H1 (cell line): ENCODE results near the gene HDAC11. TPM values are rescaled to one million over a fixed set of nuclear protein-coding genes. Genes with fewer than 3 reads are reported as not detected.

ENCODE experiments used
- CTCF ChIA-PET: fragments of 300-600 bp; sonication (Branson Sonifier 250); formaldehyde crosslinking; loops from one replicate; lab custom pipeline; 2021; ENCODE audit not compliant: partially characterized antibody; lab: Charles Lee
- POLR2A ChIA-PET: fragments of 300-600 bp; sonication (Branson Sonifier 250); formaldehyde crosslinking; loops from one replicate; lab custom pipeline; 2021; ENCODE audit warnings: inconsistent platforms; ENCODE audit not compliant: partially characterized antibody; lab: Charles Lee
- DNase-seq, 2 experiments: peaks; one replicate each; pipeline versions ENCODE4 v3.0.0 to v3.0.0-alpha.2; 2010 to 2022; ENCODE audit warnings: low spot score in 2 of 2, low read depth in 1 of 2, mixed read lengths in 1 of 2
- FAIRE-seq: peaks from 2 replicates; lab custom pipeline; 2011; peaks lifted over from hg19 to GRCh38; lab: Jason Lieb, UNC
- H2AFZ ChIP-seq: 2 replicates; pipeline ENCODE4 v1.8.1; 2012; ENCODE audit warnings: low read length, inconsistent platforms
- H2AK5ac ChIP-seq: 2 replicates; pipeline ENCODE4 v1.6.1; 2013; ENCODE audit warnings: low read depth, low read length
- H2BK120ac ChIP-seq: replicated peaks from 2 replicates; pipeline ENCODE3; 2013; ENCODE audit warnings: low read depth, low read length, inconsistent platforms
- H2BK12ac ChIP-seq: 2 replicates; pipeline ENCODE4 v1.6.1; 2013; ENCODE audit warnings: low read depth, low read length
- H2BK15ac ChIP-seq: 2 replicates; pipeline ENCODE4 v1.6.1; 2013; ENCODE audit warnings: low read length
- H2BK20ac ChIP-seq: 2 replicates; pipeline ENCODE4 v1.6.1; 2013; ENCODE audit warnings: low read length
- H2BK5ac ChIP-seq: 2 replicates; pipeline ENCODE4 v1.6.1; 2013; ENCODE audit warnings: low read depth, low read length
- H3K14ac ChIP-seq: 2 replicates; pipeline ENCODE4 v1.6.1; 2013; ENCODE audit warnings: inconsistent platforms; ENCODE audit not compliant: insufficient read length
- H3K18ac ChIP-seq: 2 replicates; pipeline ENCODE4 v1.6.1; 2013; ENCODE audit warnings: low read length; ENCODE audit errors: extremely low read depth
- H3K23ac ChIP-seq: 2 replicates; pipeline ENCODE4 v1.6.1; 2013; ENCODE audit warnings: inconsistent platforms; ENCODE audit not compliant: insufficient read length
- H3K23me2 ChIP-seq: 2 replicates; pipeline ENCODE4 v1.6.1; 2013; ENCODE audit warnings: low read depth, low read length
- H3K27ac ChIP-seq: 2 replicates; pipeline ENCODE4 v1.6.1; 2011; ENCODE audit warnings: low read depth, low read length, inconsistent platforms
- H3K27me3 ChIP-seq, 4 experiments: replicated peaks in 1 of 4; 1 replicate in 1 of 4; 2 replicates in 3 of 4; pipeline versions ENCODE4 v1.6.1 to v1.8.1; 2011 to 2013; ENCODE audit warnings: low read length in 3 of 4, mild to moderate bottlenecking in 3 of 4, inconsistent platforms in 2 of 4, mixed read lengths in 2 of 4, moderate library complexity in 1 of 4; ENCODE audit not compliant: control insufficient read depth in 3 of 4, insufficient read depth in 3 of 4; ENCODE audit errors: extremely low read depth in 1 of 4
- H3K36me3 ChIP-seq, 4 experiments: 2 replicates each; pipeline versions ENCODE4 v1.6.1 to v1.8.1; 2011 to 2013; ENCODE audit warnings: mild to moderate bottlenecking in 4 of 4, low read length in 3 of 4, moderate library complexity in 2 of 4, control low read depth in 1 of 4, inconsistent platforms in 1 of 4; ENCODE audit not compliant: insufficient read depth in 4 of 4, control insufficient read depth in 2 of 4
- H3K4ac ChIP-seq: replicated peaks from 2 replicates; pipeline ENCODE3; 2013; ENCODE audit warnings: low read length, low read depth, mixed read lengths, inconsistent platforms; ENCODE audit not compliant: insufficient read length
- H3K4me1 ChIP-seq, 4 experiments: replicated peaks in 1 of 4; 1 replicate in 1 of 4; 2 replicates in 3 of 4; pipeline versions ENCODE4 v1.6.1 to v1.8.1; 2011 to 2013; ENCODE audit warnings: low read length in 3 of 4, inconsistent platforms in 2 of 4, mixed read lengths in 1 of 4; ENCODE audit not compliant: insufficient read depth in 4 of 4, control insufficient read depth in 3 of 4
- H3K4me2 ChIP-seq, 2 experiments: 2 replicates each; pipeline versions ENCODE4 v1.6.1 to v1.8.1; 2011 to 2013; ENCODE audit warnings: low read depth in 2 of 2, low read length in 2 of 2, control low read depth in 1 of 2, inconsistent platforms in 1 of 2, mild to moderate bottlenecking in 1 of 2; ENCODE audit not compliant: insufficient read depth in 1 of 2
- H3K4me3 ChIP-seq, 4 experiments: fragments of 200-600, 300-600 bp in 1 of 4; sonication (generic), shearing (Covaris generic), sonication (Bioruptor Twin) in 1 of 4; 2 replicates each; pipeline versions ENCODE4 v1.5.1 to v1.8.1; 2011 to 2016; ENCODE audit warnings: low read length in 4 of 4, low read depth in 3 of 4, control low read depth in 2 of 4, inconsistent platforms in 2 of 4, mild to moderate bottlenecking in 2 of 4, mixed read lengths in 1 of 4, moderate library complexity in 1 of 4; ENCODE audit not compliant: insufficient read depth in 2 of 4; ENCODE audit errors: extremely low read depth in 1 of 4
- H3K56ac ChIP-seq: replicated peaks from 2 replicates; pipeline ENCODE3; 2013; ENCODE audit warnings: low read depth, mild to moderate bottlenecking, mixed read lengths, low read length, inconsistent platforms; ENCODE audit not compliant: insufficient read length
- H3K79me1 ChIP-seq: 2 replicates; pipeline ENCODE4 v1.6.1; 2013; ENCODE audit warnings: low read depth, low read length, control low read depth
- H3K79me2 ChIP-seq, 2 experiments: 2 replicates each; pipeline versions ENCODE4 v1.6.1 to v1.8.1; 2012 to 2013; ENCODE audit warnings: low read length in 2 of 2, mild to moderate bottlenecking in 2 of 2, inconsistent platforms in 1 of 2; ENCODE audit not compliant: insufficient read depth in 2 of 2, control insufficient read depth in 1 of 2
- H3K9ac ChIP-seq, 4 experiments: replicated peaks in 1 of 4; 1 replicate in 1 of 4; 2 replicates in 3 of 4; pipeline versions ENCODE4 v1.6.1 to v1.8.1; 2011 to 2013; ENCODE audit warnings: low read depth in 3 of 4, low read length in 3 of 4, control low read depth in 2 of 4, mild to moderate bottlenecking in 2 of 4, moderate library complexity in 2 of 4, inconsistent platforms in 1 of 4; ENCODE audit errors: extremely low read depth in 1 of 4
- H3K9me3 ChIP-seq, 2 experiments: 2 replicates each; pipeline versions ENCODE4 v1.6.1 to v1.8.1; 2012 to 2013; ENCODE audit warnings: mild to moderate bottlenecking in 2 of 2, moderate library complexity in 2 of 2, control low read depth in 1 of 2, inconsistent platforms in 1 of 2, low read depth in 1 of 2, low read length in 1 of 2, mixed read lengths in 1 of 2; ENCODE audit not compliant: insufficient read depth in 2 of 2
- H4K20me1 ChIP-seq, 2 experiments: replicated peaks in 1 of 2; 2 replicates each; pipeline versions ENCODE3 to v1.8.1; 2011 to 2013; ENCODE audit warnings: inconsistent platforms in 2 of 2, low read length in 2 of 2, mild to moderate bottlenecking in 1 of 2; ENCODE audit not compliant: insufficient read depth in 2 of 2, control insufficient read depth in 1 of 2
- H4K5ac ChIP-seq: 2 replicates; pipeline ENCODE4 v1.6.1; 2013; ENCODE audit warnings: low read length, low read depth, mixed read lengths, inconsistent platforms; ENCODE audit not compliant: insufficient read length
- H4K8ac ChIP-seq: 2 replicates; pipeline ENCODE4 v1.8.0; 2013; ENCODE audit warnings: mild to moderate bottlenecking, moderate library complexity, low read length, inconsistent platforms; ENCODE audit not compliant: insufficient read depth; ENCODE audit errors: extremely low read depth
- H4K91ac ChIP-seq: replicated peaks from 2 replicates; pipeline ENCODE3; 2013; ENCODE audit warnings: low read length, mixed read lengths, inconsistent platforms; ENCODE audit not compliant: insufficient read length
- CHD2 ChIP-seq: IDR thresholded peaks from 2 replicates; pipeline ENCODE4 v1.6.1; 2012; ENCODE audit warnings: low read length, improper control_type of control experiment
- EP300 ChIP-seq, 2 experiments: IDR thresholded peaks; 1 replicate in 1 of 2; 2 replicates in 1 of 2; pipeline ENCODE4 v1.6.1; 2011 to 2012; ENCODE audit warnings: low read depth in 2 of 2, low read length in 2 of 2, mild to moderate bottlenecking in 2 of 2, borderline replicate concordance in 1 of 2, inconsistent platforms in 1 of 2, moderate library complexity in 1 of 2
- GTF2F1 ChIP-seq: IDR thresholded peaks from 2 replicates; pipeline ENCODE4 v1.6.1; 2012; ENCODE audit warnings: low read depth, low read length, improper control_type of control experiment, borderline replicate concordance
- JUND ChIP-seq: IDR thresholded peaks from 2 replicates; pipeline ENCODE4 v1.6.1; 2011; ENCODE audit warnings: mild to moderate bottlenecking, improper control_type of control experiment, low read length
- NRF1 ChIP-seq: IDR thresholded peaks from 2 replicates; pipeline ENCODE4 v1.6.1; 2011; ENCODE audit warnings: mild to moderate bottlenecking, low read depth, low read length, improper control_type of control experiment
- POLR2AphosphoS5 ChIP-seq: IDR thresholded peaks from 2 replicates; pipeline ENCODE4 v1.6.1; 2011; ENCODE audit warnings: low read depth, low read length
- RNF2 ChIP-seq: fragments of 200-900, 300-1000 bp; sonication (generic); IDR thresholded peaks from 2 replicates; pipeline ENCODE4 v1.7.1; 2016; ENCODE audit warnings: borderline replicate concordance, low read depth, mild to moderate bottlenecking, antibody characterized with exemption, low read length; ENCODE audit not compliant: poor library complexity, severe bottlenecking; ENCODE audit errors: missing control alignments
- WGBS, 2 experiments: shearing (Covaris generic) in 1 of 2; methylation state at CpG; one replicate each; pipeline versions ENCODE4 v1.1.6 to v1.1.7; 2013 to 2015; ENCODE audit warnings: low lambda C conversion rate in 2 of 2, mixed read lengths in 2 of 2, inconsistent platforms in 1 of 2, low coverage in 1 of 2, missing lambda C conversion rate in 1 of 2; ENCODE audit not compliant: insufficient replicate concordance in 2 of 2, insufficient coverage in 1 of 2, insufficient read length in 1 of 2; ENCODE audit errors: extremely low coverage in 1 of 2, missing lambda C conversion rate in 1 of 2; 5-methylcytosine and 5-hydroxymethylcytosine counted together
- polyA plus RNA-seq, 7 experiments: library from polyadenylated mRNA; depleted of rRNA in 3 of 7; stranded (reverse) in 5 of 7; unstranded in 2 of 7; fragments of >200 nt in 5 of 7; fragments of 200-250 nt in 2 of 7; gene quantifications; 1 replicate in 5 of 7; 2 replicates in 1 of 7; 4 replicates in 1 of 7; pipeline versions ENCODE4 v1.2.1 to v1.2.3, GENCODE V29; 2011 to 2013; ENCODE audit warnings: missing spikeins in 2 of 7, mixed read lengths in 2 of 7
- total RNA-seq: library from RNA; stranded (reverse); fragmentation: NEBNext Ultra II Directional; extraction: Animal tissue kit (Norgen Biotek cat#: 25700); gene quantifications from 2 replicates; pipeline ENCODE4 v1.2.1, GENCODE V29; 2021
- TF ChIP-seq, protein P1 (sequence below): IDR thresholded peaks from 2 replicates; pipeline ENCODE4 v1.6.1; 2012; ENCODE audit warnings: inconsistent platforms
- TF ChIP-seq, protein P2 (sequence below), 3 experiments: IDR thresholded peaks; 1 replicate in 2 of 3; 2 replicates in 1 of 3; pipeline versions ENCODE4 v1.5.1 to v1.6.1; 2011; ENCODE audit warnings: low read length in 3 of 3, mild to moderate bottlenecking in 3 of 3, inconsistent platforms in 2 of 3, low read depth in 1 of 3, moderate library complexity in 1 of 3; ENCODE audit not compliant: insufficient read depth in 1 of 3; ENCODE audit errors: control extremely low read depth in 1 of 3

HDAC11 gene
- total and polyA plus RNA-seq, 2 of the 8 experiments (the other 6 are each of a cell fraction or from before 2014, with no cell fraction given): 6.8 to 7.4 TPM

DNA sequence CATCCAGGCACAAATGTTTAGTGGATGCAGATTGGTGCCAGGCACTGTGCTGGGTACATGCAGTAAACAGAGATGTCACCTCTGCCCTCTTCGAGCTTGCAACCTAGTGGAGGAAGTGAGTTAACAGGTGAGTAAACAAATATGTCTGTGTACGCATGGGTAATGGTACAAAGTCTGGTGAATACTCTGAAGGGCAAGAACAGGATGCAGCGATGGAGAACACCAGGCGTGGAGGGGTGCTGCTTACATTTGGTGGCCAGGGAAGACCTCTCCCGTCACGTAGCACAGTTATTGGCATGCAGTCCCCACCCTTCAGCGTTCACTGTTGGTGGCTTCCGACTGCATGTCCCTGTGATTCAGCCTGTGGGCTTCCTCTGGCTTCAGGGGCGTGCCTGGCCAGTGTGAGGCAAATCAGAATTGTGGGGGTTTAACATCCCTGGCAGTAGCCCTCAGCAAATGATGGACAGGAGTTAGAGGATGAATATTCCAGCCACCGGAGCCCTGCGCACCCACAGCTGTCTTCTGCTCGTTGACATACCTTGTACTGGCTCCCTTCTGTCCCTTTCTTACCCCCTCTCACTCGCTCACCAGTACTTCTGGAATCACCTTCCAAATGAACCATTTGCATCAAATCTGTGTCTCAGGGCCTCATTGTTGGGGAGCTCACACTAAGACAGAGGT, 9.1 kb upstream of the HDAC11 start:
- Histone ChIP-seq H2AFZ (no peak overlapping the region), H3K4ac (no peak overlapping the region), H4K5ac (no peak overlapping the region), H3K27me3 (peaks cover 0 to 12% (median 7%) of the 10 kb centered on the region in 4 experiments; a peak in 3 of 7 replicates), H3K18ac (no peak overlapping the region), H2BK15ac (no peak overlapping the region), H3K23ac (no peak overlapping the region), H2BK120ac (no peak overlapping the region), H3K23me2 (no peaks in the 10 kb centered on the region), H2BK12ac (no peak overlapping the region; the same call in 1 of the 2 replicates), H4K8ac (no peak overlapping the region), H3K4me1 (peaks cover 5 to 13% (median 5%) of the 10 kb centered on the region in 4 experiments; a peak in 6 of 7 replicates), H3K79me1 (no peaks in the 10 kb centered on the region), H2AK5ac (no peak overlapping the region; the same call in 1 of the 2 replicates), H4K20me1 (no peaks in the 10 kb centered on the region), H3K9me3 (no peaks in the 10 kb centered on the region), H2BK5ac (no peak overlapping the region), H3K56ac (no peak overlapping the region), H3K4me3 (no peak overlapping the region), H3K36me3 (no peaks in the 10 kb centered on the region), H2BK20ac (no peak overlapping the region), H4K91ac (no peak overlapping the region), H3K27ac (no peak overlapping the region), H3K9ac (no peak overlapping the region), H3K4me2 (no peak overlapping the region), H3K79me2 (no peaks in the 10 kb centered on the region), H3K14ac (no peak overlapping the region)
- ChIA-PET POLR2A (interaction anchor here (1.0 kb wide), 1 partner anchor 9 kb away, joined by 3 read pairs; the partner anchor contains the start of gene HDAC11), CTCF (interaction anchor here (0.6 to 3.9 kb wide), 10 partner anchors 9 to 379 kb away, joined by 3 to 37 read pairs (median 3); no protein-coding TSS in a partner anchor)
- DNase-seq (no peak), FAIRE-seq (no peak)
- WGBS, 2 experiments: 85% methylated on average over 13 of the region's 13 CpGs; no CpG with 5 or more reads in 1 of the 2 experiments
- no peak for TF ChIP-seq POLR2AphosphoS5
- no peak for TF ChIP-seq EP300 (IDR thresholded peaks at IDR 0.05; ENCODE audit: borderline replicate concordance in 1 of 2, low read depth in 2 of 2, low read length in 2 of 2)
- TF ChIP-seq, protein P1, sequence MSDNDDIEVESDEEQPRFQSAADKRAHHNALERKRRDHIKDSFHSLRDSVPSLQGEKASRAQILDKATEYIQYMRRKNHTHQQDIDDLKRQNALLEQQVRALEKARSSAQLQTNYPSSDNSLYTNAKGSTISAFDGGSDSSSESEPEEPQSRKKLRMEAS: no peak
- TF ChIP-seq JUND: no peak
- no peak for TF ChIP-seq NRF1
- TF ChIP-seq CHD2: no peak
- TF ChIP-seq GTF2F1: no peak
- TF ChIP-seq RNF2: no peak
- TF ChIP-seq, protein P2, sequence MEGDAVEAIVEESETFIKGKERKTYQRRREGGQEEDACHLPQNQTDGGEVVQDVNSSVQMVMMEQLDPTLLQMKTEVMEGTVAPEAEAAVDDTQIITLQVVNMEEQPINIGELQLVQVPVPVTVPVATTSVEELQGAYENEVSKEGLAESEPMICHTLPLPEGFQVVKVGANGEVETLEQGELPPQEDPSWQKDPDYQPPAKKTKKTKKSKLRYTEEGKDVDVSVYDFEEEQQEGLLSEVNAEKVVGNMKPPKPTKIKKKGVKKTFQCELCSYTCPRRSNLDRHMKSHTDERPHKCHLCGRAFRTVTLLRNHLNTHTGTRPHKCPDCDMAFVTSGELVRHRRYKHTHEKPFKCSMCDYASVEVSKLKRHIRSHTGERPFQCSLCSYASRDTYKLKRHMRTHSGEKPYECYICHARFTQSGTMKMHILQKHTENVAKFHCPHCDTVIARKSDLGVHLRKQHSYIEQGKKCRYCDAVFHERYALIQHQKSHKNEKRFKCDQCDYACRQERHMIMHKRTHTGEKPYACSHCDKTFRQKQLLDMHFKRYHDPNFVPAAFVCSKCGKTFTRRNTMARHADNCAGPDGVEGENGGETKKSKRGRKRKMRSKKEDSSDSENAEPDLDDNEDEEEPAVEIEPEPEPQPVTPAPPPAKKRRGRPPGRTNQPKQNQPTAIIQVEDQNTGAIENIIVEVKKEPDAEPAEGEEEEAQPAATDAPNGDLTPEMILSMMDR (IDR thresholded peaks at IDR 0.05; ENCODE audit: control extremely low read depth in 1 of 3, insufficient read depth in 1 of 3, low read depth in 1 of 3, low read length in 3 of 3): no peak
